ENCODE measurements around the gene FRMD4A.

FRMD4A gene

GRCh38 chr10:13820119-13820963 is 510.4 kb downstream of the FRMD4A start:
- DNase-seq (ENCODE audit: low read depth in 2 of 2): no peak

- DNase-seq (ENCODE audit: low read depth in 2 of 2): no peak
Observed at GRCh38 chr10:13816195-13816925, 514.4 kb downstream of the FRMD4A start.

GRCh38 chr10:13815756-13816155 is 515.0 kb downstream of the FRMD4A start:
- DNase-seq (ENCODE audit: low read depth in 2 of 2): no peak

- no peak for DNase-seq (ENCODE audit: low read depth in 2 of 2)
Observed at GRCh38 chr10:13813550-13813949, 517.2 kb downstream of the FRMD4A start.

- no peak for DNase-seq (ENCODE audit: low read depth in 2 of 2)
Observed at GRCh38 chr10:13812804-13813203, 517.9 kb downstream of the FRMD4A start.

- no peak for DNase-seq (ENCODE audit: low read depth in 2 of 2)
Observed at GRCh38 chr10:13810568-13810967, 520.2 kb downstream of the FRMD4A start.

- DNase-seq (ENCODE audit: low read depth in 2 of 2): no peak
Observed at GRCh38 chr10:13809427-13809826, 521.3 kb downstream of the FRMD4A start.

GRCh38 chr10:13808556-13809391 is 522.0 kb downstream of the FRMD4A start:
- no peak for DNase-seq (ENCODE audit: low read depth in 2 of 2)

GRCh38 chr10:13806419-13806818 is 524.3 kb downstream of the FRMD4A start:
- no peak for DNase-seq (ENCODE audit: low read depth in 2 of 2)

GRCh38 chr10:13803566-13804554 is 526.9 kb downstream of the FRMD4A start:
- no peak for DNase-seq (ENCODE audit: low read depth in 2 of 2)

GRCh38 chr10:13801907-13802288 is 528.8 kb downstream of the FRMD4A start:
- DNase-seq (ENCODE audit: low read depth in 2 of 2): no peak

- DNase-seq (ENCODE audit: low read depth in 2 of 2): no peak
Observed at GRCh38 chr10:13801156-13801906, 529.4 kb downstream of the FRMD4A start.

GRCh38 chr10:13797164-13797563 is 533.6 kb downstream of the FRMD4A start:
- DNase-seq (ENCODE audit: low read depth in 2 of 2): no peak

GRCh38 chr10:13795653-13796555 is 534.8 kb downstream of the FRMD4A start:
- DNase-seq (ENCODE audit: low read depth in 2 of 2): no peak

GRCh38 chr10:13794992-13795612 is 535.6 kb downstream of the FRMD4A start:
- no peak for DNase-seq (ENCODE audit: low read depth in 2 of 2)

- DNase-seq (ENCODE audit: low read depth in 2 of 2): no peak
Observed at GRCh38 chr10:13792006-13792405, 538.7 kb downstream of the FRMD4A start.

GRCh38 chr10:13791483-13791882 is 539.2 kb downstream of the FRMD4A start:
- no peak for DNase-seq (ENCODE audit: low read depth in 2 of 2)

GRCh38 chr10:13790196-13790595 is 540.5 kb downstream of the FRMD4A start:
- no peak for DNase-seq (ENCODE audit: low read depth in 2 of 2)

- DNase-seq (ENCODE audit: low read depth in 2 of 2): no peak
Observed at GRCh38 chr10:13789448-13789829, 541.3 kb downstream of the FRMD4A start.
